Stimulated activated CD4-positive, alpha-beta T cell treated with anti-CD3 and anti-CD28 coated beads, TNF-alpha, amount 100 ng/mL, for 4 hours (primary cell): Measurements from ENCODE around the gene TREX2.

Experiments used
- DNase-seq, 3 experiments: peaks; one replicate each; pipeline ENCODE4 v3.0.0-alpha.2; 2020; ENCODE audit warnings: low read depth in 3 of 3

Gene TREX2

GRCh38 chrX:153456161-153456560 lies 10.3 kb upstream of the TREX2 start:
- no peak for DNase-seq

GRCh38 chrX:153455571-153455970 lies 9.7 kb upstream of the TREX2 start:
- no peak for DNase-seq

GRCh38 chrX:153454901-153455550 lies 9.2 kb upstream of the TREX2 start:
- no peak for DNase-seq

GRCh38 chrX:153450949-153451277 lies 5.1 kb upstream of the TREX2 start:
- no peak for DNase-seq

DNA sequence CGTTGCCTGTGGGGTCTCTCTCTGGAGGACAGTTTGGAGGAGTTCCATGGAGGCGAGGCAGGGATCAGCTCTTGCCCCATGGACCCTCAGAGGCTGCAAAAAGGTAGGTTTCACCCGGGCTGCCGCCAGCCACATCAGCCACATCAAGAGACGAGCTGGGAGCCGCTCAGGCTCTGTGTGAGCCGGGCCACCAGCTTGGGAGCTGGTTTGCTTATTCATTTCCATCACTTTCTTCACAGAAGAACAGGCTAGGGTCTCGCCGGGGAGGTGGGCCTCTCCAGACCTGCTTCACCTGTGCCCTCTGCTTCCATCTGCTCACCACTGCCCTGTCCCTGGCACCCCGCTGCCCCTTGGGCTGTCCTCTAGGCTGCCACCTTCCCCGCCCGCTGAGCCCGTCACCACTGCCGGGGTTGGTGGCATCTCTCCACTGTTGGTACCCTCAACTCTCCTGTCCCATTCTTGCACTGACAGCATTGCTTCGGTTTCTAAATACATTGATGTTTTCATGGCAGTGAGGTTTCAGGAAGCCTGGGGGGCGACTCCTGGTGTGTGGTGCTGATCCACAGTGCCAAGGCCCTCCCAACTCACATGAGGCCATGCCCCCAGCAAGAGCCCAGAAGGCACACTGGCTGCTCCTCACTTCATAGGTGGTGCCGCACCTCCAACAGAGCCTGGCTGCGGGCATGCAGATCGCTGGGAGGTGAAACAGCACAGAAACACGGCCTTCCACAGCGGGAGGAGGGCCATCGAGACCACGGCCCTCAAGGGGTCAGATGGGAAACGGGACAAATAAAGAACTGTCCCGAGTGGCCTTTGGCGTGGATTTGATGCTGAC lies 4.5 kb upstream of the TREX2 start:
- DNase-seq: no peak

DNA sequence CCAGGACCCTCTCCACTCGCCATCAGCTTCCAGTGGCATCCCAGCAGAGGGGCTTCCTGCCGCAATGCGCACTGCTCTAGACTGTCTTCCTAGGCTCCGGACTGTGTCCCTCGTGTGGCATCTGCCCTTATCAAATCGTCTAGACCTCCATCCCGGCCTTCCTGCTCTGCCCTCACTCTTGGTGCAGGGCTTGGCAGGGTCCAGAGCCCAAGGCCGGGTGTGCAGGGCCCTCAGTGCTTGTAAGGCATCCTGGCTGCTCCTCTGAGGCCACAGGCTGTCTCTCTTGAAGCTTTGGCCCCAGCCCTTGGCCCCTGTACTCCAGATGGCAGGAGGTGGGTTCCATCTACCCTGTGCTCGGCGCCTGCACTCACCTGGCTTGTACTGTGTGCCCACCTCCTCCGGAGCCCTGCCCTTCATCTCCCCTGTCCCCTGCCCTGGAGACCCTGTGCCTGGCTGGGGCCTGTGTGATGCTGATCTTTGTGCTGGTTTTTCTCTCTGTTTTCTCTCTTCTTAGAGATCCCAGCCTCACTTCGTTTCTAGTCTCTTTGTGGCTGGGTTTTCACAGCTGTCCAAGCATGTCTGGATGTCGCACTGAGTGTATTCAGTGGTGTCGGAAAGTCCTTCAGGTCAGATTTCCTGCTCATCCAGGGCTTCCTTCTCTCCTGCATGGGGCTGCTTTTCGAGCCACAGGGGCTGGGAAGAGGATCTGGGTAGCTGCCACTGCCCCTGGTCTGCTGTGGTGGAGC lies 3.7 kb upstream of the TREX2 start:
- no peak for DNase-seq

- no peak for DNase-seq
These were observed 2.9 kb upstream of the TREX2 start for GRCh38 chrX:153448556-153449367.

- no peak for DNase-seq
These were observed 1.7 kb upstream of the TREX2 start for GRCh38 chrX:153447581-153447960.

DNA sequence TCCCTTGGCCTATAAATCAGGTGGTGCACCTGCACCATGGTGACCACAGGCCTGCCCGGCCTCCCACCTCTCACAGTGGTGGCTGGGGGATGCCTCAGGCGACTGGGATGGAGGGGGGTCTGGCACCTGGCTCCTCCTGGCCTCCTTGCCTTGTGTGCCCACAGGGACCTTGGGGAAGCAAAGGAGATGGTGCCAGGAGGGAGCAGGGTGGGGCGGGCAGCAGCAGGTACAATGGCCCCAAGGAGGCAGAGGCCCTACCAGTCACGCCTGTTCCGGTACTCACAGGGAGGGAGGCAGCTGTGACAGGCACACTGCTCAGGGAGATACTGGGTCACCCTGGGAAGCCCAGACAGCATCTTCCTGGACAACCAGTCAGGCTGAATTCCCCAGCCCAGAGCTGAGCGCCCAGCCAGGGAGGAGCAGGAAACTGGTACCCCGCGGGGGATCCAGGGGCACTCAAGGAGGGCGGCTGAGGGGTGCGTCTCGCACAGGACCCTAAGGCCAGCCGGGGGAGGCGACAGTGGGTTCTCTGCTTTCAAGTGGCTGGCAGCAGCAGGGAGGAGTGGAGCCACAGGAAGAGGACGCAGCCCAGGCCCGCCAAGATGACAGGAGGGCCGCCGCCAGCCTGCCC lies 1.2 kb upstream of the TREX2 start:
- no peak for DNase-seq

DNA sequence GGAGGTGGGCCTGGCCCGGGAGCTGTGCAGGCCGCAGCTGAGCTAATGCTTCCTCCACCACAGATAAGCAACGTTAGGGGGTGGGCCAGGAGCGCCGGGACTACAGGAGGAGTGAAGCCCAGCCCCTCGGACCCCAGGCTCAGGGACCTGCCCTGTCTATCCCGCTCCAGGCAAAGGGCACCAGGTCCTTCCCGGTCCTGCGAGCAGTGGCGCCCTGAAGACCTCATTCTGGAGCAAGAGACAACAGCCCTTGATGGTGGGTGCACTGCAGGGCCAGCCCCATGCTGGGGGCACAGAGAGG lies 730 bp upstream of the TREX2 start:
- no peak for DNase-seq

DNA sequence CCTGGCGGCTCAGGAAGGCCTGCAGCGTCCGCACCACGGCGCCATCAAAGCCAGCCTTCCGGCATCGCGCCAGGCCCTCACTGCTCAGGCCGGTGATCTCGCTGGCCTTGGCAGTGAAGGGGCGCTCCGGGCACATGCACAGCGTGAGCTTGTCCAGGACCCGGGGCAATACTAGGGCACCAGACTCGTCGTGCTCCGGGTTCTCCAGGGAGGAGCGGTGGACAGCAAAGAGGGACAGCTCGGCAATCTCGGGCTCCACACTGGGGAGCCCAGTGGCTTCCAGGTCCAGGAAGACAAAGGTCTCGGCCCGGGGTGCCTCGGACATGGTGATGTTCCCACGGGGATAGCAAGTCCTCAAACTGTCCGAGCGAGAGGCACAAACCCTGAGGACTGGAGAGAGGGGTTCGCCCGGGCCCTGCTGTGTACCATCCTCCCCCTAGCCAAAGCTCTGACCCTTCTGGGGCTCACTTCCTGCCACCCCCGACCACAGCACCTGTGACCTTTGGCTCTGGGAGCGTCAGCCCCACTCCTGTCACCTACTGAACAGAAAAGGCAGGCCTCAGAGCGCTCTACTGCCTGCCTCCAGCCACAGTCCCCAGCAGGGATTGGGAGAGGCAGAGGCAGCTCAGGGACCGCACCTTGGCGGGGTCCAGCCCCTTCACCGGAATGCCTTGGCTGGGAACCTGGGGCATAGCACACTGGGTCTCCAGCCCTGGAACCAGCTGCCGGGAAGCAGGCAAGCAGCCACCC lies 575 bp downstream of the TREX2 start:
- DNase-seq: no peak

- no peak for DNase-seq
These were observed 1.4 kb downstream of the TREX2 start for GRCh38 chrX:153444333-153445011.

DNA sequence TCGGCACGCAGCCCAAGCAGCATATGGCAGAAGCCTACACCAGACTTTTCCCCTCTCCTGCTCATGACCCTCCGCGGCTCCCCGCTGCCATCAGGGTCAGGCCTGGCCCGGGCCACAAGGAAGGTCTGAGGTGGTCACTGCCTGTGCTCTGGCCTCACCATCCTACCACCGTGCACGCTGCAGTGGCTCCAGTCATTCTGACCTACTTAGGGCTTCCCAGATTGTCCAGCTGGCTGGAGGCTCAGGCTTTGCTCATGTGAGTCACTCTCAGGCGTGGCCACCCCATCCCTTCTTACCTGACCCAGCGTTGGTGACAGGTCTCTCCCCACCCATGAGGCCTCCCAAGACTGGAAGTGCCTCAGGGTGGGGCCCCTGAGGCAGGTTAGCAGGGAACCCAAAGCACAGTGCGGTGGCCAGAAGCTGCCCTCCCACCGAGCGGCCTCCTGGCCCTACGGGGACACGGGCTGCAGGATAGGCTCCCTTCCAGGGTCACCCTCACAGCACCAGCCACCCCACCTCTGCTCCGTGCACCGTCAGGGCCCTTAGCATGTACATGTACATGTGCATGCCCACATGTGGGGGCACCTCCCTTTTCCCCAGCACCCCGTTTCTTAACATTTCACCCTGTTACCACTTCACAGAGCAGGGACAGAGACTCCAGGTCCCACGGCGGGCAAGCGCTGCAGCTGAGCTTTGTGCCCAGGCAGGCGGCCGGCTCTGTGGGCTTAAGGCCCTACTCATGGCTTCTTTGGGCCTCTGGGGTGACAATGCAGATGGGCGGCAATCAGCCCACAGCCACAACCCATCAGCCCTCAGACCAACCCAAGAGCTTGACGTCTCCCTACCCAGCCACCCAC lies 2.2 kb downstream of the TREX2 start:
- DNase-seq: no peak

- no peak for DNase-seq
These were observed 3.4 kb downstream of the TREX2 start for GRCh38 chrX:153442463-153442862.

DNA sequence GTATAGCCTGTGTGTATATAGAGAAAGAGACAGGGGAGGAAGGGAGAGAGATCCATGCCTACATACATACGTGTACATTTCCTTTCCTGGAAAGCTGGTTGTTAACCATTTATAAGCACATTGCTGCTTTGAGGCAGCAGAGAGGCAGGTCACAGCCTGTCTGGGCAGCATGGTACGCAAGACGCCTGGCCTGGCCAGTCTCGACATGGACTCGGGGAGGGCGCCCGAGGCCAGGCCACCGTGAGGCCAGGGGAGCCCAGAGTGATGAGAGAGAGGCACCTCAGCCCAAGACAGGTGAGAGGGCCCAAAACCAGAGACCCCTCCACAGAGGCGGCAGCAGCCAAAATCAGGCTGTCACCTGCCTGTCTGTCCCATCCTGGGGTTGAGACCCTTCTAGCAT lies 3.9 kb downstream of the TREX2 start:
- DNase-seq: no peak

DNA sequence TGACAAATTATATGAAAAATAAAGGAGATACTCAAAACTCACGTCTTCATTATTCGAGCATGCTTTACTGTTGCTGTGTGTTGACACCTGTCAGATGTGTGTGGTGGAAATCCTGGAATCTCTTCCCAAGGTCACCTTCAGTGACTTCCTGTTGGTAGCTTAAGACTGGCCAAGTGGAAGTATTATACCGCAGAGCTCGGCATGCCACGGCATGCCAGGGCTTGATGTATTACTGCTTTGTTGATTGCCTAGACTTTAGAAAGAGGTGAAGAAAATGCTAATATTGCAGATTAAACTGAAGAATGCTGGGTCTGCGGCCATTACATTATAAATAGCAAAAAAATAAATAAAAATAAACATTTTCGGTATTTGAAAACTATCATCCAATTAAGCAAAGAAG lies 4.6 kb downstream of the TREX2 start:
- DNase-seq: no peak

- DNase-seq: no peak
These were observed 5.2 kb downstream of the TREX2 start for GRCh38 chrX:153440556-153441135.

GRCh38 chrX:153439977-153440376 lies 5.9 kb downstream of the TREX2 start:
- DNase-seq: no peak

- no peak for DNase-seq
These were observed 7.3 kb downstream of the TREX2 start for GRCh38 chrX:153438532-153438931.
